ENCODE measurements around the gene NUP62.
"Not testable (repeated sequence)": the region's sequence is repeated elsewhere in the genome, so short reads cannot be mapped to it uniquely, and the experiment has no call there.

NUP62 gene

DNA sequence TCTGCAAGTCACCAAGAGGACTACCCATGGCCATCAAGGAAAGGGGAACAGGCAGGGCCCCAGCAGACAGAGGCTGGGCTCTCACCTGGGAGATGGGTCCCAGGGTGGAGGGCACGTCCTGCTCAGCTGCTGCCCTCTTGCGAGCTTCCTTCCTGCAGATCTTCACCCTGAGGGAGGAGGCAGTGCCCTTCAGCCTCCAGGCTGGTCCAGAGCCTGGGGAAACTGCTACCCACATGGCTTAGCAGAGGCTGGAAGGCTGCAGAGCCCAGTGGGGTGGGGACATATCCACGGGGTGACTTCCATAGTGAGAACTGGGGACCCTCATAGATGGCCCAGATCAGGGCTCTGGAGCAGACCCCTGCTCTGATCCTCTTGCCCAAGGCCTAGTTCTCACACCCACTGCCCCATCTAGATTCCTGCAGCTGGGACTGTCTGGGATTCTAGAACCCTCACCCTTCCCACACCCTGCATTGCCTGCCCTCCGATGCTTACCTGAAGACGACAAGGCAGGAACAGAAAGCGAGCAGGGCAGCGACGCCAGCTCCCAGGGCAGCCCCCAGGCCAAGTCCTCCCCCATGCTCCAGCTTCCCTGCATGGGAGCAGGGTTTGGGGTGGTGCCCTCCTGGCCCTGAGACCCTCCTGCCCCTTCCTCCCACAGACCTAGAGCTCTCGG is 22.6 kb upstream of the NUP62 start:
- DNase-seq: no peak

- DNase-seq: no peak
These were observed 21.7 kb upstream of the NUP62 start for GRCh38 chr19:49950956-49951526.

- DNase-seq: no peak
These were observed 21.3 kb upstream of the NUP62 start for GRCh38 chr19:49950590-49950948.

GRCh38 chr19:49949742-49950589 is 20.7 kb upstream of the NUP62 start:
- no peak for DNase-seq

GRCh38 chr19:49946415-49946814 is 17.1 kb upstream of the NUP62 start:
- DNase-seq: no peak

GRCh38 chr19:49944567-49944966 is 15.3 kb upstream of the NUP62 start:
- DNase-seq: not testable (repeated sequence)

DNA sequence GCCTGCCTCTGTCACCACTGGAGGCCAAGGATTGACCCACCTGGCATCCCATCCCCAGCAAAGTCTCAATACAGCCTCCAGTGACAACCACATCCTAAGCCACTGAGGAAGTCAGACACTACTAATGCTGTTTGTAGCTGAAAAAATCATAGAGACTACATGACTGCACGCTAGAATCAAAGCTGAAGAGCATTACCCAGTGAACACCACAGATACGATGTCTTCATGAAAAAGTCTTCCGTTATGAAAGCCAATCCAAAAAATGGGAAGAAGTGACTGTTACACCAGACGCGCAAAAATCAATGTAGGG is 11.1 kb upstream of the NUP62 start:
- no peak for DNase-seq

DNA sequence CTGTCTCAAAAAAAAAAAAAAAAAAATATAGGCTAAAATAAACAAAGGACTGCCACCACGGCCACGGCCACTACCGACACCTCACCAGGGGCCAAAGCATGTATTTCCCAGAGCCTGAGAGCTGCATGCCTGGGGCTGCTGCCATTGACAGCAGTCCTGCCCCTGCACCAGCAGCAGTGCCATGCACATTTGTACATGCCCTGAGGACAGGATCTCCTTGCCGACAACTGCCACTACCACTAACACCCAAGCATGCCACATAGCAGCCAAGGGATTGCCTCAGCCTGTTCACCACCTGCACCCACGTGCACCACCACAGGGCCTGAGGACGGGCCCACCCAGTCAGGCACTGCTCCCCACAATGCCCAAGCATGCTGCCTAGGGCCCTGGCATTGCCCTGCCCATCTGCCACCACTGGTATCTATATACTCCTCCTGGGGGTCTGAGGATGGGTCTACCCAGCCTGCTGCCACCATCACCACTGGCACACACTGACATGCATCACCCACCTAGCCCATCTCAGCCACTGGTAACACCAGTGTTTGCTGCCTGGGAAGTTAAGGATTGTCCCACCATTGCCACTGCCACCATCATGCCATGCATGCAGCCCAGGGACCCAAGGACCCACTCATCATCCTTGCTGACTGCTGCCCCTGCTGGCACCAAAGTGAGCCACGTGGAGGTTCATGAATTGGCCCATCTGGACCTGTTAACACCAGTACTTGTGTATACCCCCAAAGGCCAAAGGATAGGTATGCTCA is 10.6 kb upstream of the NUP62 start:
- DNase-seq: no peak

GRCh38 chr19:49938662-49939061 is 9.4 kb upstream of the NUP62 start:
- DNase-seq: no peak

DNA sequence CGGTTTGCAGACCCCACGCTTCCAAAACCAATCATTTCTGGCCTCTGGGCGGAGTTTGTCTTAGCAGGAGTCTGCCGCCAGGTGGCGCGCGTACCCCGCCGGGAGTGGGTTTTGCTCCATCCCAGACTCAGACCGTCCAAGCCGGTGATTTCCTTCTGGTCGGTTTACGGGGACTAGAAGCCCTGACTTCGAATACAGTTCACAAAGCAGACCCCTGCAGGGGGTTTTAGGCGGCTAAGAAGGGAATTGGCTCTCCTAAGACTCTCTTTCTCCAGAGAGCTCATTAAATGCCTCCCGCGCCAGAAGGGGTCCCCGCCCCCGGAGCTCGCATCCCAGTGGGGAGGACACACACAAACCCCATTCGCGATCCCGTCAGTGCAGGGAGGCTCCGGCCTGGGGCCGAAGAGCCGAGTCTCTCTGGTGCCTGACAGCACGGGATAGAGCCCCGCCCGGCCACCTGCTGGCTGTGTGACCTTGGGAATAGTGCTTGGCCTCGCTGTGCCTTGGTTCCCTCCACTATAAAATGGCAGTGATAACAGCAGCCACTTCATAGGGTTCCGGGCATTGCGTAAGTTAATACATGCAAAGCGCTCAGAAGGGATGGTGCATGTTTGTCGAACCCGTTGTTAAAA is 8.6 kb upstream of the NUP62 start:
- peak; percentile 59 for DNase-seq

DNA sequence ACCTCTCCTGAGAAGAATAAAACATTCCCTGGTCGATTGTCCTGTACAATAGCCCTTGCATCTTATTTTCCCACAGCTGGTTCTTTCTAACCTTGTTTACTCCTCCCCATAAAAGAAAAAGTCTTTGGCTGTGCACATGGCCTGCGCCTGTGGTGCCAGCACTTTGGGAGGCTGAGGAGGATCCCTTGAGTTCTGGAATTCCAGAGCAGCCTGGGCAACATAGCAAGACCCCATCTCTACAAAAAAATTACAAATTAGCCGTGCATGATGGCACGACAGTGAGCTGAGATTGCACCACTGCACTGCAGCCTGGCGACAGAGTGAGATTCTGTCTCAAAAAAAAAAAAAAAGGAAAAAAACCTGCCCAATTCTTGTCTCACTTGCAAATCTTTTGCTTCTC is 7.2 kb upstream of the NUP62 start:
- no peak for DNase-seq

GRCh38 chr19:49933643-49934042 is 4.3 kb upstream of the NUP62 start:
- DNase-seq: no peak

DNA sequence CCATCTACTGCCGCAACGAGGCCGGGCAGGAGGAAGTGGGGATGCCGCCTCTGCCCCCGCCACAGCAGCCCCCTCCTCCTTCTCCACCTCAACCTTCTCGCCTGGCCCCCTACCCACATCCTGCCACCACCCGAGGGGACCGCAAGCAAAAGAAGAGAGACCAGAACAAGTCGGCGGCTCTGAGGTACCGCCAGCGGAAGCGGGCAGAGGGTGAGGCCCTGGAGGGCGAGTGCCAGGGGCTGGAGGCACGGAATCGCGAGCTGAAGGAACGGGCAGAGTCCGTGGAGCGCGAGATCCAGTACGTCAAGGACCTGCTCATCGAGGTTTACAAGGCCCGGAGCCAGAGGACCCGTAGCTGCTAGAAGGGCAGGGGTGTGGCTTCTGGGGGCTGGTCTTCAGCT is 3.4 kb upstream of the NUP62 start:
- DNase-seq: no peak

DNA sequence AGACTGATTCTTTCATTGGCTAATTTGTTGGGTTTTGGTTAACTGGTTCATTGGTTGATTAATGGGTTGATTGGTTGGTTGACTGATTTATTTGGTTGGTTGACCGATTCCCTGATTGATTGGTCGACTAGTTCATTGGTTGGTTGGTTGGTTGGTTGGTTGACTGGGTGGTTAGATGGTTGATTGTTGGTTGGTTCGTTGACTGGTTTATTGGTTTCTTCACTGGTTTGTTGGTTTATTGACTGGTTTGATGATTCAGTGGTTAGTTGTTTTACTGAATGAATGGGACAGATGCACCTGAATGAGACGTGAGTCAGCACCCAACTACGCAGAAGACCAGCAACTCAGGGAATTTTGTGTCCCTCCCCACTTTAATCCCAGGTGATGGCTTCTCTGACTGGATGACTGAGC is 2.7 kb upstream of the NUP62 start:
- DNase-seq: no peak

DNA sequence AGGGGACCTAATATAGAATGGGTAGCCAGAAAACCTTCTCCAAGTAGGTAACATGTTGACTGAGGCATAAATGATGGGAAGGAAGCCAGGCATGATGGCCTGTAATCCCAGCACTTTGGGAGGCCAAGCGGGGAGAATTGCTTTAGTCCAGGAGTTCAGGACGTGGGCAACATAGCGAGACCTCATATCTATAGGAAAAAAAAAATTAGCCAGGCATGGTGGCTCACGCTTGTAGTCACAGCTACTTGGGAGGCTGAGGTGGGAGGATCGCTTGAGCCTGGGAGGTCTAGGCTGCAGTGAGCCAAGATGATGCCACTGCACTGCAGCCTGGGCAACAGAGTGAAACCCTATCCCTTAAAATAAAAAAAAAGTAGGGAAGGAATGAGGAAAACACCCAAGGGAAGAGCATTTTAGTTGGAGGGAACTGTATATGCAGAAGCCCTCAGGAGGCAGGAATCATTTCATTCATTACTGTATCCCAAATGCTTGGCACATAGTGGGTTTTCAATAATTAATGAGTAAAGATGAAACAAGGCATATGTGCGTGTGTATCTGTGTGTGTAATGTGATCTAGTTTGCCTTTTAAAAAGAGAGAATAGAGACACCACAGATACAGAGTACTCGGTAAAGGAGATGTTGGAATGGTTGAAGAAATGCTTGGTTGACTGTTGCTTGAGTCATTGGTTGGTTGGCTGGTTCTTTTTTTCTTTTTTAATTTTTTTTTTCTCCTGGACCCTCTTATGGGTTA is 2.2 kb upstream of the NUP62 start:
- no peak for DNase-seq

DNA sequence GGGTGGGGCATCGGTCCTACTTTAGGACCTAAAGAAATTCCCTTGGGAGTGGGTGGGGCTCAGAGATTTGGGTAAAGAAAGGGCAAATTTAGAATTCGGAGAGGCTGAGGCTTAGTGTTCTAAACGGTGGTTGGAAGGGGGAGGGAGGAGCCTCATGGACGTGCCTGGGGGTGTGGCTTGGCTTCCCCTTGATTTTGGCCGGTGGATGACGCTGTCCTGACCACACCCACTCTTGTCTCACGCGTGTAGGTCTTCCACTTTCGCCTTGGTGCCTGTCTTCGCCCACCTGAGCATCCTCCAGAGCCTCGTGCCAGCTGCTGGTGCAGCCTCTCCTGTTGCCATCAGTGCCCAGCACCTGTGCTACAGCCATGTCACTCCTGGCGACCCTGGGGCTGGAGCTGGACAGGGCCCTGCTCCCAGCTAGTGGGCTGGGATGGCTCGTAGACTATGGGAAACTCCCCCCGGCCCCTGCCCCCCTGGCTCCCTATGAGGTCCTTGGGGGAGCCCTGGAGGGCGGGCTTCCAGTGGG is 1.2 kb upstream of the NUP62 start:
- DNase-seq: no peak

- DNase-seq: peak; percentile 94
These were observed 543 bp upstream of the NUP62 start for GRCh38 chr19:49929611-49930482.

DNA sequence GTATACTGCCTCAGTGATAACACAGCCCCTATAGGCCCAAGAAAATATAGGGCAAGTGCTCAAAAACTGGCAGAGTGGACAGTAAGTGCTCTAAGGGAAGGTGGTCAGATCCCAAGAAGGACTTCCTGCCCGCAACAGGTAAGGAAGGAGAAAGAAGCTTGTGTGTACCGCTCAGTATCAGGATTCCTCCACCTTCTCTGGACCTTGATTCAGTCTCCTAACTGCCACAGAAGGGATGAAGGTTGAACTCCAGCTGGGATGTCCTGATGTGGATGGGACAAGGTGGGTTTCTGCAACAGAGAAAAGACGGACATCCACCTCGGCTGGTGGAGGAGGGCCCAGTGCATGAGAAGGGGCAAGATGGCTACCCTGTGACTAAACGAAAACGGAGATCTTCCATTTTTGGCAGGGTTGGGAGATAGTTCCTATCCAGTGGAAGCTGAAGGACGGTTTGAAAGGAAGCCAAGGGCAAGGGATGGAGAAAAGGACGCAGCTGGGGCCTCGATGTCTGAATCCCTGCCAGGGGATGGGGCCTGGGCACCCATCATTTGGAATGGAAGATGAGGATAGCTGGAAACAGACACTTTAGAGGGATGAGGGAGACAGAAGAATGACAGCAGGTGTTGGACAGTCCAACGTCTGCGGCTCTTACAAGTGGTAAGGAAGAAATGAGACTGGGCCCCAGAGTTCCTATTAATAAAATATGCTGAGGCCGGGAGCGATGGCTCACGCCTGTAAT is 1.6 kb downstream of the NUP62 start:
- DNase-seq: no peak

- no peak for DNase-seq
These were observed 2.8 kb downstream of the NUP62 start for GRCh38 chr19:49926515-49926914.

- DNase-seq: no peak
These were observed 3.8 kb downstream of the NUP62 start for GRCh38 chr19:49925486-49925885.

Data from T1000 (cell line).